AG09319 (cell line): ENCODE measurements around the gene HLA-DMB.

Experiments
- DNase-seq: peaks from one replicate; pipeline ENCODE4 v3.0.0-alpha.2; 2010; ENCODE audit warnings: low read depth; ENCODE audit errors: extremely low read depth
- CTCF ChIP-seq: IDR thresholded peaks from 2 replicates; pipeline ENCODE4 v1.5.1; 2011; ENCODE audit warnings: low read depth, mild to moderate bottlenecking, inconsistent platforms, low read length, moderate library complexity

Gene HLA-DMB

GRCh38 chr6:32936239-32937152 lies 4.3 kb downstream of the HLA-DMB start:
- no peak for TF ChIP-seq CTCF
- no peak for DNase-seq

GRCh38 chr6:32935551-32936238 lies 5.1 kb downstream of the HLA-DMB start:
- TF ChIP-seq CTCF, result no peak
- no peak for DNase-seq

GRCh38 chr6:32933661-32934085 lies 7.2 kb downstream of the HLA-DMB start:
- TF ChIP-seq CTCF, result peak; percentile 83
- DNase-seq, result peak; percentile 37

- no peak for DNase-seq
- TF ChIP-seq CTCF, result no peak
Observed at GRCh38 chr6:32932132-32932868, 8.5 kb downstream of the HLA-DMB start.

GRCh38 chr6:32931211-32931610 lies 9.6 kb downstream of the HLA-DMB start:
- DNase-seq, result no peak
- no peak for TF ChIP-seq CTCF

GRCh38 chr6:32922083-32922482 lies 18.7 kb downstream of the HLA-DMB start:
- no peak for DNase-seq
- TF ChIP-seq CTCF, result no peak
